K562 (cell line): Measurements from ENCODE around the gene HARS1. TPM values are rescaled to one million over a fixed set of nuclear protein-coding genes. Genes with fewer than 3 reads are reported as not detected.

Source experiments
- ADNP ChIP-seq: fragments of 200-800 bp; sonication (Bioruptor generic); IDR thresholded peaks from 2 replicates; pipeline ENCODE4 v1.6.1; 2016; ENCODE audit warnings: missing genetic modification characterization, missing compliant biosample characterization
- HCFC1 ChIP-seq: IDR thresholded peaks from 2 replicates; pipeline ENCODE4 v1.6.1; 2012; ENCODE audit warnings: low read depth, low read length, improper control_type of control experiment
- ILK ChIP-seq: fragments of 450-650 bp; IDR thresholded peaks from 2 replicates; pipeline ENCODE4 v1.6.1; 2016; ENCODE audit warnings: missing genetic modification characterization, low read depth, mild to moderate bottlenecking, missing compliant biosample characterization, moderate library complexity, borderline replicate concordance
- KLF13 ChIP-seq: fragments of 450-650 bp; IDR thresholded peaks from 2 replicates; pipeline ENCODE4 v1.6.1; 2016; ENCODE audit warnings: missing genetic modification characterization, low read depth, mild to moderate bottlenecking, missing compliant biosample characterization, moderate library complexity, borderline replicate concordance
- MIER1 ChIP-seq: fragments of 450-650 bp; IDR thresholded peaks from 2 replicates; pipeline ENCODE4 v1.6.1; 2016; ENCODE audit warnings: antibody characterized with exemption, mild to moderate bottlenecking, low read depth
- SMARCC2 ChIP-seq: fragments of 450-650 bp; IDR thresholded peaks from 2 replicates; pipeline ENCODE4 v1.6.1; 2017; ENCODE audit warnings: antibody characterized with exemption, moderate library complexity, mild to moderate bottlenecking, low read depth
- ZFPM2 ChIP-seq: fragments of 250-450 bp; sonication (Bioruptor Pico); IDR thresholded peaks from 2 replicates; pipeline ENCODE4 v1.5.1; 2022; ENCODE audit warnings: mild to moderate bottlenecking
- ZNF354B ChIP-seq: fragments of 250-450 bp; sonication (Bioruptor Pico); IDR thresholded peaks from 2 replicates; pipeline ENCODE4 v1.4.0; 2020
- polyA plus RNA-seq, 8 experiments: library from polyadenylated mRNA; depleted of rRNA in 4 of 8; stranded (reverse) in 5 of 8; unstranded in 3 of 8; fragments of >200 nt; fragmentation: Nextera tagmentation in 2 of 8; fragmentation: Illumina TruSeq in 1 of 8; extraction: Ambion mirVana in 2 of 8; extraction: Trizol in 1 of 8; gene quantifications; 2 replicates each; pipeline versions ENCODE4 v1.2.1 to v1.2.3, GENCODE V29; 2011 to 2014; ENCODE audit warnings: inconsistent platforms in 1 of 8, missing spikeins in 1 of 8
- total RNA-seq, 7 experiments: library from RNA; depleted of rRNA in 6 of 7; stranded (reverse); fragments of >200 nt in 6 of 7; fragmentation: Illumina TruSeq in 2 of 7; extraction: Trizol in 2 of 7; gene quantifications; 2 replicates each; pipeline versions ENCODE4 v1.2.1 to v1.2.3, GENCODE V29; 2011 to 2021; ENCODE audit warnings: low replicate concordance in 1 of 7
- TF ChIP-seq, protein P1 (sequence below): fragments of 200-400 bp; formaldehyde crosslinking; IDR thresholded peaks from 2 replicates; pipeline ENCODE4 v1.6.1; 2017; ENCODE audit warnings: mild to moderate bottlenecking, low read depth, low read length, moderate library complexity
- TF ChIP-seq, protein P2 (sequence below): sonication (generic); formaldehyde crosslinking; IDR thresholded peaks from 2 replicates; pipeline ENCODE4 v1.8.0; 2022; ENCODE audit warnings: mild to moderate bottlenecking, low read depth, missing genetic modification reagents
- TF ChIP-seq, protein P3 (sequence below): fragments of 250-450 bp; sonication (Bioruptor Pico); IDR thresholded peaks from 2 replicates; pipeline ENCODE4 v1.8.0; 2022; ENCODE audit warnings: inconsistent platforms, mild to moderate bottlenecking, moderate library complexity, borderline replicate concordance
- TF ChIP-seq, protein P4 (sequence below), 2 experiments: fragments of 450-650 bp in 1 of 2; sonication (generic) in 1 of 2; formaldehyde crosslinking in 1 of 2; IDR thresholded peaks in 1 of 2; conservative IDR thresholded peaks in 1 of 2; 2 replicates each; pipeline versions ENCODE4 v1.6.1 to v1.8.1; 2016 to 2023; ENCODE audit warnings: mild to moderate bottlenecking in 2 of 2, moderate library complexity in 2 of 2, inconsistent platforms in 1 of 2, missing genetic modification reagents in 1 of 2
- TF ChIP-seq, protein P5 (sequence below): sonication (generic); formaldehyde crosslinking; IDR thresholded peaks from 2 replicates; pipeline ENCODE4 v1.8.1; 2023; ENCODE audit warnings: mild to moderate bottlenecking, missing genetic modification reagents
- TF ChIP-seq, protein P6 (sequence below), 3 experiments: fragments of 200-800 bp in 1 of 3; fragments of 250-450 bp in 1 of 3; fragments of 450-650 bp in 1 of 3; sonication (Bioruptor Pico) in 1 of 3; sonication (Bioruptor generic) in 1 of 3; formaldehyde crosslinking in 1 of 3; IDR thresholded peaks; 2 replicates each; pipeline versions ENCODE4 v1.6.1 to v1.8.0; 2016 to 2022; ENCODE audit warnings: mild to moderate bottlenecking in 2 of 3, missing genetic modification characterization in 2 of 3, missing compliant biosample characterization in 1 of 3, moderate library complexity in 1 of 3

Gene HARS1
- total and polyA plus RNA-seq, 9 of the 15 experiments (the other 6 are each of a cell fraction or from before 2014, with no cell fraction given) = 13.5 to 88.5 (median 75.2) TPM

DNA sequence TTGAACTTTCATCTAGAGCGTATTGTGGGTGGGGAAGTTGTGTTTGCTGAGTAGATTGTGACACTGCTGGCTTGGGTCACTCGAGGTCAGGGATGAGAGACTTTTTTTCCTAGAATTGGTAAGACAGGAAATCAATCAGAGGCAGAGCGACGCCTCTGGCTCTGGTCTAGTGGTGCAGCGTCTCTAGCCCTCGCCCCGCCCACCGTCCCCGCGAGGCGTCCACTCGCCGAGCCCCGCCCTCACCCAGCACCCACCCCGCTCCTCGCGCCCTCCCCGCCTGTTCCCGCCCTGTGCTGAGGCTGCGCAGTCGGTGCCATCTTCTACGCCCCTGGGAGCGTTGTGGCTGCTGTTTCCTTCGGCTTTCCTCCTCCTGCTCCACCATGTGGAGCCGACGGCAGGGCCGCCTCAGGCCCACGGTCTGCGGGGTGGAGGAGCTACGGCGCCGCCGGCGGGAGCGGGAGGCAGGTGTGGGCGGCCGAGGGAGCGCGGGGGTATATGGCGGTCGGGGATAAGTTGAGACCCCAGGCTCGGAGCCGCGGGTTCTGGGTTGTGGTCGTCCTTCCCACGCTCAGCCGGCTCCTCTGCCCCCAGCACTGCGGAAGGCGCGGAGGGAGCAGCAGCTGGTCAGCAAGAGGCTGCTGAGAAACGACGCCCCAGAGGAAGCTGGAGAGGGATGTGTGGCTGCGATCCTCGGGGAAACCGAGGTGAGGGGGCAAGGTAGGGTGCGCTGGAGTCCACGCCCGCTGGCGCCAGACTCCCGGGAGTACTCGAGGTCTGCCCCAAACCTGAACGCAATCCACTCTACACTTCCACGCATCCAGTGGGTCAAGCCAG lies 51.8 kb downstream of the HARS1 start, which contains the start of gene TMCO6 (continued):
- TF ChIP-seq, protein P1, sequence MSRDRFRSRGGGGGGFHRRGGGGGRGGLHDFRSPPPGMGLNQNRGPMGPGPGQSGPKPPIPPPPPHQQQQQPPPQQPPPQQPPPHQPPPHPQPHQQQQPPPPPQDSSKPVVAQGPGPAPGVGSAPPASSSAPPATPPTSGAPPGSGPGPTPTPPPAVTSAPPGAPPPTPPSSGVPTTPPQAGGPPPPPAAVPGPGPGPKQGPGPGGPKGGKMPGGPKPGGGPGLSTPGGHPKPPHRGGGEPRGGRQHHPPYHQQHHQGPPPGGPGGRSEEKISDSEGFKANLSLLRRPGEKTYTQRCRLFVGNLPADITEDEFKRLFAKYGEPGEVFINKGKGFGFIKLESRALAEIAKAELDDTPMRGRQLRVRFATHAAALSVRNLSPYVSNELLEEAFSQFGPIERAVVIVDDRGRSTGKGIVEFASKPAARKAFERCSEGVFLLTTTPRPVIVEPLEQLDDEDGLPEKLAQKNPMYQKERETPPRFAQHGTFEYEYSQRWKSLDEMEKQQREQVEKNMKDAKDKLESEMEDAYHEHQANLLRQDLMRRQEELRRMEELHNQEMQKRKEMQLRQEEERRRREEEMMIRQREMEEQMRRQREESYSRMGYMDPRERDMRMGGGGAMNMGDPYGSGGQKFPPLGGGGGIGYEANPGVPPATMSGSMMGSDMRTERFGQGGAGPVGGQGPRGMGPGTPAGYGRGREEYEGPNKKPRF = no peak
- TF ChIP-seq SMARCC2 = 0 out of 2 replicates have a peak, but pooled peaks have one; percentile 39
- TF ChIP-seq KLF13 (tag) = no peak
- TF ChIP-seq ILK = no peak
- TF ChIP-seq, protein P2, sequence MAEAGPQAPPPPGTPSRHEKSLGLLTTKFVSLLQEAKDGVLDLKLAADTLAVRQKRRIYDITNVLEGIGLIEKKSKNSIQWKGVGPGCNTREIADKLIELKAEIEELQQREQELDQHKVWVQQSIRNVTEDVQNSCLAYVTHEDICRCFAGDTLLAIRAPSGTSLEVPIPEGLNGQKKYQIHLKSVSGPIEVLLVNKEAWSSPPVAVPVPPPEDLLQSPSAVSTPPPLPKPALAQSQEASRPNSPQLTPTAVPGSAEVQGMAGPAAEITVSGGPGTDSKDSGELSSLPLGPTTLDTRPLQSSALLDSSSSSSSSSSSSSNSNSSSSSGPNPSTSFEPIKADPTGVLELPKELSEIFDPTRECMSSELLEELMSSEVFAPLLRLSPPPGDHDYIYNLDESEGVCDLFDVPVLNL (CRISPR knock-in tag) = peak; percentile 76
- TF ChIP-seq ZFPM2 (CRISPR knock-in tag) = no peak
- TF ChIP-seq, protein P3, sequence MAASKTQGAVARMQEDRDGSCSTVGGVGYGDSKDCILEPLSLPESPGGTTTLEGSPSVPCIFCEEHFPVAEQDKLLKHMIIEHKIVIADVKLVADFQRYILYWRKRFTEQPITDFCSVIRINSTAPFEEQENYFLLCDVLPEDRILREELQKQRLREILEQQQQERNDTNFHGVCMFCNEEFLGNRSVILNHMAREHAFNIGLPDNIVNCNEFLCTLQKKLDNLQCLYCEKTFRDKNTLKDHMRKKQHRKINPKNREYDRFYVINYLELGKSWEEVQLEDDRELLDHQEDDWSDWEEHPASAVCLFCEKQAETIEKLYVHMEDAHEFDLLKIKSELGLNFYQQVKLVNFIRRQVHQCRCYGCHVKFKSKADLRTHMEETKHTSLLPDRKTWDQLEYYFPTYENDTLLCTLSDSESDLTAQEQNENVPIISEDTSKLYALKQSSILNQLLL (CRISPR knock-in tag) = no peak
- TF ChIP-seq ADNP = no peak
- no peak for TF ChIP-seq ZNF354B (CRISPR knock-in tag)
- 0 out of 2 replicates have a peak, but pooled peaks have one; percentile 7 for TF ChIP-seq HCFC1
- TF ChIP-seq, protein P4, sequence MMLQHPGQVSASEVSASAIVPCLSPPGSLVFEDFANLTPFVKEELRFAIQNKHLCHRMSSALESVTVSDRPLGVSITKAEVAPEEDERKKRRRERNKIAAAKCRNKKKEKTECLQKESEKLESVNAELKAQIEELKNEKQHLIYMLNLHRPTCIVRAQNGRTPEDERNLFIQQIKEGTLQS (IDR thresholded peaks at IDR 0.05) = peak; percentile 36; the same call in 1 of the 2 replicates
- TF ChIP-seq, protein P4 (CRISPR knock-in tag; conservative IDR thresholded peaks at IDR 0.05) = no peak
- TF ChIP-seq MIER1 = no peak
- TF ChIP-seq, protein P5, sequence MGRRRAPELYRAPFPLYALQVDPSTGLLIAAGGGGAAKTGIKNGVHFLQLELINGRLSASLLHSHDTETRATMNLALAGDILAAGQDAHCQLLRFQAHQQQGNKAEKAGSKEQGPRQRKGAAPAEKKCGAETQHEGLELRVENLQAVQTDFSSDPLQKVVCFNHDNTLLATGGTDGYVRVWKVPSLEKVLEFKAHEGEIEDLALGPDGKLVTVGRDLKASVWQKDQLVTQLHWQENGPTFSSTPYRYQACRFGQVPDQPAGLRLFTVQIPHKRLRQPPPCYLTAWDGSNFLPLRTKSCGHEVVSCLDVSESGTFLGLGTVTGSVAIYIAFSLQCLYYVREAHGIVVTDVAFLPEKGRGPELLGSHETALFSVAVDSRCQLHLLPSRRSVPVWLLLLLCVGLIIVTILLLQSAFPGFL (CRISPR knock-in tag) = no peak
- TF ChIP-seq, protein P6, sequence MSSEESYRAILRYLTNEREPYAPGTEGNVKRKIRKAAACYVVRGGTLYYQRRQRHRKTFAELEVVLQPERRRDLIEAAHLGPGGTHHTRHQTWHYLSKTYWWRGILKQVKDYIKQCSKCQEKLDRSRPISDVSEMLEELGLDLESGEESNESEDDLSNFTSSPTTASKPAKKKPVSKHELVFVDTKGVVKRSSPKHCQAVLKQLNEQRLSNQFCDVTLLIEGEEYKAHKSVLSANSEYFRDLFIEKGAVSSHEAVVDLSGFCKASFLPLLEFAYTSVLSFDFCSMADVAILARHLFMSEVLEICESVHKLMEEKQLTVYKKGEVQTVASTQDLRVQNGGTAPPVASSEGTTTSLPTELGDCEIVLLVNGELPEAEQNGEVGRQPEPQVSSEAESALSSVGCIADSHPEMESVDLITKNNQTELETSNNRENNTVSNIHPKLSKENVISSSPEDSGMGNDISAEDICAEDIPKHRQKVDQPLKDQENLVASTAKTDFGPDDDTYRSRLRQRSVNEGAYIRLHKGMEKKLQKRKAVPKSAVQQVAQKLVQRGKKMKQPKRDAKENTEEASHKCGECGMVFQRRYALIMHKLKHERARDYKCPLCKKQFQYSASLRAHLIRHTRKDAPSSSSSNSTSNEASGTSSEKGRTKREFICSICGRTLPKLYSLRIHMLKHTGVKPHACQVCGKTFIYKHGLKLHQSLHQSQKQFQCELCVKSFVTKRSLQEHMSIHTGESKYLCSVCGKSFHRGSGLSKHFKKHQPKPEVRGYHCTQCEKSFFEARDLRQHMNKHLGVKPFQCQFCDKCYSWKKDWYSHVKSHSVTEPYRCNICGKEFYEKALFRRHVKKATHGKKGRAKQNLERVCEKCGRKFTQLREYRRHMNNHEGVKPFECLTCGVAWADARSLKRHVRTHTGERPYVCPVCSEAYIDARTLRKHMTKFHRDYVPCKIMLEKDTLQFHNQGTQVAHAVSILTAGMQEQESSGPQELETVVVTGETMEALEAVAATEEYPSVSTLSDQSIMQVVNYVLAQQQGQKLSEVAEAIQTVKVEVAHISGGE (CRISPR knock-in tag; IDR thresholded peaks at IDR 0.05) = peak in 1 of 3 experiments; percentile 41; a peak in 1 of 6 replicates
